ENCODE measurements around the gene GMPPA.

GMPPA gene

DNA sequence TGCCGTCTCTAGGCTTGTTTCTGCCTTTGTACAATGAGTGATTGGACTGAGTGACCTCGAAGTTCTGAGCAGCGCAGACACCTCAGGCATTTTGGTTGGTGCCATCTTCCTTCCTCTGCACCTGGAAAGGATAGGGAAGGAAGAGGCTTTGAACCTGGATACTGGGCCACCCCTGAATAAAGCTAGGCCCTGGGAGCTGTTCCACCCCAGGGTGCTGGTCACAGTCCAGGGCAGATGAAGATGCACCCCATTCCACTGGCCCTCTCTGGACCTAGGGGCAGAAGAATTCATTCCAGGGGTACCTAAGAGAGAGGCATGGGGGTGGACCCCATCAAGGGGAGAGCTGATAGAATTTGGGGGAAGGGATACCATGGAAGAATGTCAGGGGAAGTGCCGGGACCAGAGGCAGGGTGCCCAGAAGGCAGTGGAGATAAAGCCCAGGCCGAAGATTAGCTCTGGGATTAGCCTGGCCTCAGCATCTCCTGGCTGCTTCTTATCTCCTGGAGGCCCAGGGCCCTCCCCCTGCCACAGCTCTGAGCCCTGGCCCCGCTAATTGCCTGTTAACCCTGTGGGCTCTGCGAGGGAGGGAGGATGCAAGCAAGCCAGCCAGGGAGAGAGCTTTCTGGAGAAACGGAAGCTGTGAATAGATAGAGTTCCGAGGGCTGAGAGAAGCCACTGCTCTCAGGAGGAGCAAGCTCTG is 27.0 kb downstream of the GMPPA start:
- TF ChIP-seq CTCF (IDR thresholded peaks at IDR 0.05; ENCODE audit: low read depth, low read length): no peak
- no peak for DNase-seq (ENCODE audit: low read depth, low spot score)
- in situ Hi-C loops (cut with HindIII; ENCODE audit: low sequenced_read_pairs): no loop called here
- no peak overlapping the region for H3K4me3 ChIP-seq (ENCODE audit: low read depth, low read length)

- no peak for DNase-seq (ENCODE audit: low read depth, low spot score)
- TF ChIP-seq CTCF (IDR thresholded peaks at IDR 0.05; ENCODE audit: low read depth, low read length): no peak
- in situ Hi-C loops (cut with HindIII; ENCODE audit: low sequenced_read_pairs): no loop called here
- no peak overlapping the region for H3K4me3 ChIP-seq (ENCODE audit: low read depth, low read length)
These were observed 27.8 kb downstream of the GMPPA start for GRCh38 chr2:219526320-219527075.

DNA sequence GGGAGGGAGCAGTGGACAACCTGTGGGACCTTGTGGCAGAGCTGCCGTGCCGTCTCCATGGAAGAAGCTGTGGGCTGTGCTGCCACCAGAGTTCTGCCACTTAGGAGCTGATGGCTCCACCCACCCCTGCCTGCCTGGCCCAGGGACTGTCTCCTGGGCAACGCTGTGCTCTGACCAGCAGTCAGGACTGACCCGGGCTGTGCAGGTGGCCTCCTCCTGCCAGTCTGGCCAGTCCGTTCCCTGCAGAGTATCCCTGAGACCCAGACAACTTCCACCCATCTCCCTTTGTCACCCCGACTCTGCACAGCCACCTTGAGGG is 28.3 kb downstream of the GMPPA start:
- H3K4me3 ChIP-seq (ENCODE audit: low read depth, low read length): no peak overlapping the region
- no peak for TF ChIP-seq CTCF (IDR thresholded peaks at IDR 0.05; ENCODE audit: low read depth, low read length)
- no peak for DNase-seq (ENCODE audit: low read depth, low spot score)
- in situ Hi-C loops (cut with HindIII; ENCODE audit: low sequenced_read_pairs): no loop called here

DNA sequence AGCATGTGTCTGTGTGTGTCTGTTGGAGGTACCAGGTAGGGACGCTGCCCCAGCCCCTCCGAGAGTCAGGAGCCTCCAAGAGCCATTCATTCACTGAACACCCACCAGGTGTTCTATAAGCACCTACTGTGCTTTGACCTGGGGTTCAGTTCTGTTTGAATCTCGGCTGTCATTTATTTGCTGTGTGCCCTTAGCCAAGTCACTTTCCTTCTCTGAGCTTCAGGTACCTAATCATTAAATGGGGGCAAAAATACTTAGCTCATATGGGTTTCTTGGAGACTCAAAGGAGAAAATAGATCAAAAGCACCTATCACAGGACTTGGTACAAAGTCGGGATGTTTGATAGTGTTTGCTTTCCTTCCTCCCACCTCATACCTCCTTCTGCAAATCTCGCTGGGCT is 28.8 kb downstream of the GMPPA start:
- in situ Hi-C loops (cut with HindIII; ENCODE audit: low sequenced_read_pairs): no loop called here
- no peak overlapping the region for H3K4me3 ChIP-seq (ENCODE audit: low read depth, low read length)
- no peak for TF ChIP-seq CTCF (IDR thresholded peaks at IDR 0.05; ENCODE audit: low read depth, low read length)
- DNase-seq (ENCODE audit: low read depth, low spot score): no peak

DNA sequence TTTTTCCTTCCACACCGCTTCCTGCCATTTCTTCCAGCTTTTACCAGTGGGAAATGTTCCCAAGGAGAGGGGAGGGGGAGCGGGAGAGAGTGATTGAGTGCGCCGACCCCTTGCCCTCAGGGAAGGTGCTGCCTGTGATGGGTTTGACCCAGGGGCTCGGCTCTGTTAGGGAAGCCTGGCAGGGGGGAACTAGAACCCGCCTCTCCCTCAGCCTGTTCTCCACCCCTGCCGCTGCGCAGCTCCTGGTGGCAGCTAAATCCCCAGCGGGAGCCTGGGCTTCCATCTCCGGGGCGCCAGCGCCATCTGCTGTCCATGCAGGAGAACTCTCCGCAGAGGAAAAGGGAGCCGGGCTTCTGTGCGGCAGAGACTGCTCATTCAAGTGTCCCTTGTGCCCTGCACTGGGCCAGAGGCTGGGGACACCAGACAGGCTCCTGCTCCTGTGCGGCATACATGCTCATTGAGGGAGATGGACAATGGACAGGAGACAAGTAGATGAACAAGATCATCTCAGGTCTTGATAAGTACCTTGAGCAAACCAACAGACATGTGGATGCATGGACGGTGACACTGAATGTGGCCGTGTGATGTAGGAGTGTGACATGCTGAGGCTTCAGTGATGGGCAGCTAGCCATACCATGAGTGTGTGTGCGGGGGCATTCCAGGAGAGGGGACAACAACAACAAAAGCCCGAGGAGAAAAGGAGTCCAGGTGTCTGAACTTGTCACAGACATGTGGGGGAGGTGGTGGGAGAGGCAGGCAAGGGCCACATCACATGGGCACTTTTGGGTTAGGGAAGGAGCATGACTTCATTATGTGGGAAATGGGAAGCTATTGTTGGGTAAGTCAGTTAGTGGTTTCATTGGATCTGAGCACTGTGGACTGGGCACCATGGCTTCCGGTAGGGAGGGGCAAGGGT is 31.6 kb downstream of the GMPPA start:
- in situ Hi-C loops (cut with HindIII; ENCODE audit: low sequenced_read_pairs): no loop called here
- peak; percentile 95 for TF ChIP-seq CTCF (IDR thresholded peaks at IDR 0.05; ENCODE audit: low read depth, low read length)
- H3K4me3 ChIP-seq (ENCODE audit: low read depth, low read length): peak overlapping the region; percentile 1
- peak; percentile 78 for DNase-seq (ENCODE audit: low read depth, low spot score)

GRCh38 chr2:219531639-219532377 is 33.1 kb downstream of the GMPPA start:
- TF ChIP-seq CTCF (IDR thresholded peaks at IDR 0.05; ENCODE audit: low read depth, low read length): no peak
- no peak for DNase-seq (ENCODE audit: low read depth, low spot score)
- in situ Hi-C loops (cut with HindIII; ENCODE audit: low sequenced_read_pairs): no loop called here
- H3K4me3 ChIP-seq (ENCODE audit: low read depth, low read length): no peak overlapping the region
